HL-60 (cell line): ENCODE measurements around the gene CLINT1.
"Not testable (repeated sequence)": the region's sequence is repeated elsewhere in the genome, so short reads cannot be mapped to it uniquely, and the experiment has no call there.

Source experiments
- DNase-seq, 2 experiments: peaks; one replicate each; pipeline ENCODE4 v3.0.0-alpha.2; 2010 to 2020; ENCODE audit warnings: low read depth in 1 of 2, low spot score in 1 of 2
- H3K27ac ChIP-seq: fragments of 250-450 bp; sonication (Bioruptor Pico); replicated peaks from 2 replicates; pipeline ENCODE4 v1.5.1; 2020; ENCODE audit warnings: mild to moderate bottlenecking, moderate library complexity
- H3K27me3 ChIP-seq: fragments of 250-450 bp; sonication (Bioruptor Pico); 2 replicates; pipeline ENCODE4 v1.5.1; 2021; ENCODE audit warnings: mild to moderate bottlenecking, moderate library complexity; ENCODE audit not compliant: insufficient read depth, poor library complexity, severe bottlenecking
- H3K4me3 ChIP-seq: replicated peaks from 2 replicates; pipeline ENCODE4 v1.5.1; 2011; ENCODE audit warnings: mild to moderate bottlenecking, control low read depth, low read length; ENCODE audit not compliant: insufficient read depth
- GABPA ChIP-seq: IDR thresholded peaks from 2 replicates; pipeline ENCODE4 v1.6.1; 2012; ENCODE audit warnings: low read depth
- POLR2AphosphoS5 ChIP-seq: IDR thresholded peaks from 2 replicates; pipeline ENCODE4 v1.6.1; 2012; ENCODE audit warnings: low read depth
- SPI1 ChIP-seq: IDR thresholded peaks from 2 replicates; pipeline ENCODE4 v1.6.1; 2012; ENCODE audit warnings: low read depth, mild to moderate bottlenecking, borderline replicate concordance
- TF ChIP-seq, protein P1 (sequence below): IDR thresholded peaks from 2 replicates; pipeline ENCODE4 v1.6.1; 2012; ENCODE audit warnings: low read depth; ENCODE audit not compliant: insufficient replicate concordance
- TF ChIP-seq, protein P2 (sequence below): IDR thresholded peaks from one replicate; pipeline ENCODE4 v1.5.1; 2011; ENCODE audit warnings: low read length, control low read depth, inconsistent platforms; ENCODE audit not compliant: insufficient read depth

Gene CLINT1

DNA sequence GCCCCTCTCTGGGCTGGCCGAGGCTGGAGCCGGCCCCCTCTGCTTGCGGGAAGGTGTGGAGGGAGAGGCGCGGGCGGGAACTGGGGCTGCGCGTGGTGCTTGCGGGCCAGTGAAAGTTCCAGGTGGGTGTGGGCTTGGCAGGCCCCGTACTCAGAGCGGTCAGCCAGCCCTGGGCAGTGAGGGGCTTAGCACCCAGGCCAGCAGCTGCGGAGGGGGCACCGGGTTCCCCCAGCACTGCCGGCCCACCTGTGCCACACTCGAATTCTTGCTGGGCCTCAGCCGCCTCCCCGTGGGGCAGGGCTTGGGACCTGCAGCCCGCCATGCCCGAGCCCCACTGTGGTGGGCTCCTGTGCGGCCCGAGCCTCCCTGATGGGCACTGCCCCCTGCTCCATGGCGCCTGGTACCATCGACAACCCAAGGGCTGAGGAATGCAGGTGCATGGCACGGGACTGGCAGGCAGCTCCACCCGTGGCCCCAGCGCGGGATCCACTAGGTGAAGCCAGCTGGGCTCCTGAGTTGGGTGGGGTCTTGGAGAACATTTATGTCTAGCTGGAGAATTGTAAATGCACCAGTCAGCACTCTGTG is 27.9 kb upstream of the CLINT1 start:
- TF ChIP-seq GABPA, result no peak
- no peak for TF ChIP-seq POLR2AphosphoS5
- TF ChIP-seq, protein P1, sequence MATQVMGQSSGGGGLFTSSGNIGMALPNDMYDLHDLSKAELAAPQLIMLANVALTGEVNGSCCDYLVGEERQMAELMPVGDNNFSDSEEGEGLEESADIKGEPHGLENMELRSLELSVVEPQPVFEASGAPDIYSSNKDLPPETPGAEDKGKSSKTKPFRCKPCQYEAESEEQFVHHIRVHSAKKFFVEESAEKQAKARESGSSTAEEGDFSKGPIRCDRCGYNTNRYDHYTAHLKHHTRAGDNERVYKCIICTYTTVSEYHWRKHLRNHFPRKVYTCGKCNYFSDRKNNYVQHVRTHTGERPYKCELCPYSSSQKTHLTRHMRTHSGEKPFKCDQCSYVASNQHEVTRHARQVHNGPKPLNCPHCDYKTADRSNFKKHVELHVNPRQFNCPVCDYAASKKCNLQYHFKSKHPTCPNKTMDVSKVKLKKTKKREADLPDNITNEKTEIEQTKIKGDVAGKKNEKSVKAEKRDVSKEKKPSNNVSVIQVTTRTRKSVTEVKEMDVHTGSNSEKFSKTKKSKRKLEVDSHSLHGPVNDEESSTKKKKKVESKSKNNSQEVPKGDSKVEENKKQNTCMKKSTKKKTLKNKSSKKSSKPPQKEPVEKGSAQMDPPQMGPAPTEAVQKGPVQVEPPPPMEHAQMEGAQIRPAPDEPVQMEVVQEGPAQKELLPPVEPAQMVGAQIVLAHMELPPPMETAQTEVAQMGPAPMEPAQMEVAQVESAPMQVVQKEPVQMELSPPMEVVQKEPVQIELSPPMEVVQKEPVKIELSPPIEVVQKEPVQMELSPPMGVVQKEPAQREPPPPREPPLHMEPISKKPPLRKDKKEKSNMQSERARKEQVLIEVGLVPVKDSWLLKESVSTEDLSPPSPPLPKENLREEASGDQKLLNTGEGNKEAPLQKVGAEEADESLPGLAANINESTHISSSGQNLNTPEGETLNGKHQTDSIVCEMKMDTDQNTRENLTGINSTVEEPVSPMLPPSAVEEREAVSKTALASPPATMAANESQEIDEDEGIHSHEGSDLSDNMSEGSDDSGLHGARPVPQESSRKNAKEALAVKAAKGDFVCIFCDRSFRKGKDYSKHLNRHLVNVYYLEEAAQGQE, result no peak
- TF ChIP-seq, protein P2, sequence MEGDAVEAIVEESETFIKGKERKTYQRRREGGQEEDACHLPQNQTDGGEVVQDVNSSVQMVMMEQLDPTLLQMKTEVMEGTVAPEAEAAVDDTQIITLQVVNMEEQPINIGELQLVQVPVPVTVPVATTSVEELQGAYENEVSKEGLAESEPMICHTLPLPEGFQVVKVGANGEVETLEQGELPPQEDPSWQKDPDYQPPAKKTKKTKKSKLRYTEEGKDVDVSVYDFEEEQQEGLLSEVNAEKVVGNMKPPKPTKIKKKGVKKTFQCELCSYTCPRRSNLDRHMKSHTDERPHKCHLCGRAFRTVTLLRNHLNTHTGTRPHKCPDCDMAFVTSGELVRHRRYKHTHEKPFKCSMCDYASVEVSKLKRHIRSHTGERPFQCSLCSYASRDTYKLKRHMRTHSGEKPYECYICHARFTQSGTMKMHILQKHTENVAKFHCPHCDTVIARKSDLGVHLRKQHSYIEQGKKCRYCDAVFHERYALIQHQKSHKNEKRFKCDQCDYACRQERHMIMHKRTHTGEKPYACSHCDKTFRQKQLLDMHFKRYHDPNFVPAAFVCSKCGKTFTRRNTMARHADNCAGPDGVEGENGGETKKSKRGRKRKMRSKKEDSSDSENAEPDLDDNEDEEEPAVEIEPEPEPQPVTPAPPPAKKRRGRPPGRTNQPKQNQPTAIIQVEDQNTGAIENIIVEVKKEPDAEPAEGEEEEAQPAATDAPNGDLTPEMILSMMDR, result no peak
- TF ChIP-seq SPI1, result no peak
- H3K4me3 ChIP-seq, result no peak overlapping the region
- DNase-seq, result no peak
- no peaks in the 10 kb centered on the region for H3K27me3 ChIP-seq
- H3K27ac ChIP-seq, result no peak overlapping the region

DNA sequence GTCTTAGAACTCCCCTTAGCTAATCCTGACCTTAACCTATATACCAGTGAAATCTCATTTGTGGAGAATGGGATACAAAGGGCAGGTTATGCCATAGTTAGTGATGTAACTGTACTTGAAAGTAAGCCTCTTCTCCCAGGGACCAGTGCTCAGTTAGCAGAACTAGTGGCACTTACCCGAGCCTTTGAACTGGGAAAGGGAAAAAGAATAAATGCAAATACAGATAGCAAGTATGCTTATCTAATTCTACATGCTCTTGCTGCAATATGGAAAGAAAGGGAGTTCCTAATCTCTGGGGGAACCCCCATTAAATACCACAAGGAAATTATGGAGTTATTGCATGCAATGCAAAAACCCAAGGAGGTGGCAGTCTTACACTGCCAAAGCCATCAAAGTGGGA is 26.1 kb upstream of the CLINT1 start:
- H3K4me3 ChIP-seq, result not testable (repeated sequence)

DNA sequence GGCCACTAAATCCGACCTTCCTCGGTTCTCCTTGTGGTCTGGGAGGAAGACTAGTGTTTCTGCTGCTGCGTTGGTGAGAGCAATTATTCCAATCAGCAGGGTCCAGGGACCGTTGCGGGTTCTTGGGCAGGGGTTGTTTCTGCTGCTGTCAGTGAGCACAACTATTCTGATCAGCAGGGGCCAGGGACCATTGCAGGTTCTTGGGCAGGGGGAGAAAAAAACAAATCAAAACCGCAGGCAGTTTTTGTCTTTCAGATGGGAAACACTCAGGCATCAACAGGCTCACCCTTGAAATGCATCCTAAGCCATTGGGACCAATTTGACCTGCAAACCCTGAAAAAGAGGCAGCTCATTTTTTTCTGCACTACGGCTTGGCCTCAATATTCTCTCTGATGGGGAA is 22.6 kb upstream of the CLINT1 start:
- not testable (repeated sequence) for H3K27me3 ChIP-seq, DNase-seq, H3K4me3 ChIP-seq, H3K27ac ChIP-seq

More for the DNA sequence above, 26.1 kb upstream of the CLINT1 start:
- DNase-seq, H3K27ac ChIP-seq, H3K27me3 ChIP-seq: not testable (repeated sequence)

DNA sequence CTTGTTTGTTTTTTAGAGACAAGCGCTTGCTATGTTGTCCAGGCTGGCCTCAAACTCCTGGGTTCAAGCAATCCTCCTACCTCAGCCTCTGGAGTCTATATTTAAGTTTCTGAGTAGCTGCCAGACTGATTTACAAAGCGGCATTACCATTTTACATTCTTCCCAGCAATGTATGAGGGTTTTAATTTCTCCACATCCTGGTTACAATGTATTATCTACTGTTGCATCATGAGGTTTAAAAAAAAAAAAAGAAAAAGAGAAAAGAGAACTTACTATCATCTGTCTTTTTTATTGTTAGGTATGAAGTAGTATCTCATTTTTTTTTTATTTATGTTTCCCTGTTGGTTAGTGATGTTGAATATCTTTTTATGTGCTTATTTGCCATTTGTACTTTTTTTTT is 18.9 kb upstream of the CLINT1 start:
- Histone ChIP-seq H3K4me3 (no peak overlapping the region), H3K27ac (peak overlapping the region; percentile 45; the same call in 1 of the 2 replicates), H3K27me3 (no peaks in the 10 kb centered on the region)
- DNase-seq, result no peak
- no peak for TF ChIP-seq SPI1
- TF ChIP-seq, protein P2, result no peak

DNA sequence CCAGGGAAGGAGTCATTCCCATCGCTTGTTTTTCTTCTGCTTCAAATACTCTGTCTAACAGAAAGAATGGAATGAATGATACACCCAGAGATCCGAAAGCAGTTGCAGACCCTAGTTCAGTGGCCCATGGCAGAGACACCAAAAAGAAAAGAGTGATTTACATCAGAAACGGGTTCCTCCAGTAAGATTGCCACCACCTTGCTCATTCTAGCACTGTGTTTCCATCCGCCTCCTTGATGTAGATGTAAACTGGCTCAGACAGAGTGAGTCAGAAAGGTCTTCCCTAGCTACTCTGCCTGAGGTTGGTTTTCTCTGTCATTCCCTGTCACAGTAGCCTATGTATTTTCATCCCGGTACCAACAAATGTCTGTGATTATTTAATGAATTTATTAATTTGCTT is 15.9 kb upstream of the CLINT1 start:
- H3K4me3 ChIP-seq, result no peak overlapping the region
- no peak overlapping the region for H3K27ac ChIP-seq
- TF ChIP-seq, protein P1, result no peak
- TF ChIP-seq POLR2AphosphoS5, result no peak
- TF ChIP-seq GABPA, result no peak
- TF ChIP-seq, protein P2, result no peak
- TF ChIP-seq SPI1, result no peak
- no peak for DNase-seq
- no peaks in the 10 kb centered on the region for H3K27me3 ChIP-seq
